Endothelial cell of umbilical vein (primary cell): ENCODE data around the gene RTCA. TPM values are rescaled to one million over a fixed set of nuclear protein-coding genes. Genes with fewer than 3 reads are reported as not detected.

Experiments
- BruUV-seq: library from RNA; stranded (reverse); fragments of 400-500 nt; replicated peaks from 2 replicates; lab custom pipeline; 2021; lab: Mats Ljungman, UMichigan
- CTCF ChIA-PET: fragments of 300-600, 350-600 bp; sonication (Branson Sonifier 250); formaldehyde crosslinking; loops from one replicate; lab custom pipeline; 2021; ENCODE audit warnings: antibody characterized with exemption, inconsistent platforms; lab: Charles Lee
- POLR2A ChIA-PET: fragments of 300-600, 350-600 bp; sonication (Branson Sonifier 250); formaldehyde crosslinking; loops from one replicate; lab custom pipeline; 2021; ENCODE audit warnings: antibody characterized with exemption, inconsistent platforms; lab: Charles Lee
- DNase-seq: peaks from one replicate; pipeline ENCODE4 v3.0.0-alpha.2; 2011; ENCODE audit warnings: low read depth, low spot score
- FAIRE-seq: peaks from 2 replicates; lab custom pipeline; 2011; peaks lifted over from hg19 to GRCh38; lab: Jason Lieb, UNC
- H2AFZ ChIP-seq: 2 replicates; pipeline ENCODE4 v1.6.0; 2012; ENCODE audit warnings: low read depth, low read length, control low read depth, inconsistent platforms
- H3K27ac ChIP-seq: 2 replicates; pipeline ENCODE4 v1.5.1; 2011; ENCODE audit warnings: low read depth, mild to moderate bottlenecking, control low read depth, low read length, moderate library complexity; ENCODE audit not compliant: insufficient read depth
- H3K27me3 ChIP-seq, 2 experiments: 2 replicates each; pipeline versions ENCODE4 v1.6.0 to v1.6.1; 2011; ENCODE audit warnings: low read length in 2 of 2, mixed read lengths in 1 of 2; ENCODE audit not compliant: control insufficient read depth in 2 of 2, insufficient read depth in 2 of 2
- H3K36me3 ChIP-seq, 2 experiments: 2 replicates in 1 of 2; 3 replicates in 1 of 2; pipeline ENCODE4 v1.5.1; 2011; ENCODE audit warnings: low read length in 2 of 2, mild to moderate bottlenecking in 1 of 2, moderate library complexity in 1 of 2; ENCODE audit not compliant: control insufficient read depth in 2 of 2, insufficient read depth in 2 of 2; ENCODE audit errors: extremely low read depth in 1 of 2
- H3K4me1 ChIP-seq: 3 replicates; pipeline ENCODE4 v1.5.1; 2011; ENCODE audit warnings: mild to moderate bottlenecking, low read length; ENCODE audit not compliant: control insufficient read depth, insufficient read depth; ENCODE audit errors: extremely low read depth
- H3K4me2 ChIP-seq: 2 replicates; pipeline ENCODE4 v1.6.1; 2011; ENCODE audit warnings: low read length, control low read depth, mixed read lengths; ENCODE audit not compliant: insufficient read depth
- H3K4me3 ChIP-seq, 3 experiments: fragments of 200-600 bp in 1 of 3; sonication (generic), shearing (Covaris generic) in 1 of 3; replicated peaks in 1 of 3; 2 replicates each; pipeline ENCODE4 v1.5.1; 2011 to 2016; ENCODE audit warnings: control low read depth in 3 of 3, low read length in 3 of 3, mild to moderate bottlenecking in 2 of 3, inconsistent platforms in 1 of 3, low read depth in 1 of 3, moderate library complexity in 1 of 3; ENCODE audit not compliant: insufficient read depth in 1 of 3
- H3K79me2 ChIP-seq: 2 replicates; pipeline ENCODE4 v1.6.0; 2012; ENCODE audit warnings: low read length, inconsistent platforms; ENCODE audit not compliant: control insufficient read depth, insufficient read depth
- H3K9ac ChIP-seq: replicated peaks from 2 replicates; pipeline ENCODE3; 2011; ENCODE audit warnings: low read length, control low read depth; ENCODE audit not compliant: insufficient read depth; ENCODE audit errors: extremely low read depth
- H3K9me1 ChIP-seq: replicated peaks from 3 replicates; pipeline ENCODE4 v1.6.0; 2011; ENCODE audit warnings: mild to moderate bottlenecking, low read length; ENCODE audit not compliant: control insufficient read depth, insufficient read depth; ENCODE audit errors: extremely low read depth
- H3K9me3 ChIP-seq: replicated peaks from 2 replicates; pipeline ENCODE4 v1.5.1; 2012; ENCODE audit warnings: low read length, inconsistent platforms; ENCODE audit not compliant: control insufficient read depth, insufficient read depth
- H4K20me1 ChIP-seq: replicated peaks from 2 replicates; pipeline ENCODE3; 2011; ENCODE audit warnings: mild to moderate bottlenecking, low read length; ENCODE audit not compliant: control insufficient read depth, insufficient read depth; ENCODE audit errors: extremely low read depth
- EZH2 ChIP-seq: IDR thresholded peaks from 2 replicates; pipeline ENCODE4 v1.6.1; 2012; ENCODE audit warnings: borderline replicate concordance, low read depth, mild to moderate bottlenecking, moderate library complexity, low read length, inconsistent platforms; ENCODE audit not compliant: severe bottlenecking
- FOS ChIP-seq: IDR thresholded peaks from 2 replicates; pipeline ENCODE4 v1.6.1; 2011; ENCODE audit warnings: mild to moderate bottlenecking, low read length, moderate library complexity, borderline replicate concordance; ENCODE audit not compliant: insufficient read depth
- GATA2 ChIP-seq: IDR thresholded peaks from 2 replicates; pipeline ENCODE4 v1.7.0; 2011; ENCODE audit warnings: low read depth, mild to moderate bottlenecking, moderate library complexity, mixed read lengths, low read length; ENCODE audit not compliant: insufficient read length, insufficient read depth
- JUN ChIP-seq: IDR thresholded peaks from 2 replicates; pipeline ENCODE4 v1.6.1; 2011; ENCODE audit warnings: borderline replicate concordance, low read depth; ENCODE audit not compliant: insufficient read length, insufficient read depth
- MYC ChIP-seq: IDR thresholded peaks from one replicate; pipeline ENCODE4 v1.6.1; 2011; ENCODE audit warnings: mild to moderate bottlenecking, low read depth, low read length
- POLR2A ChIP-seq: IDR thresholded peaks from 2 replicates; pipeline ENCODE4 v1.6.1; 2012; ENCODE audit warnings: low read depth, mild to moderate bottlenecking, control low read depth, low read length
- POLR2AphosphoS5 ChIP-seq: IDR thresholded peaks from 2 replicates; pipeline ENCODE4 v1.6.1; 2012; ENCODE audit warnings: low read depth, mild to moderate bottlenecking, control low read depth, low read length, moderate library complexity; ENCODE audit not compliant: insufficient read depth
- dilution Hi-C: fragments of 300-500 bp; cut with MboI; formaldehyde crosslinking; loops from one replicate; pipeline ENCODE4 v1.15.0; 2019; ENCODE audit warnings: low sequenced_read_pairs; ENCODE audit not compliant: extremely low pct_ligation_motif_present
- intact Hi-C: fragments of 100-400 bp; cut with micrococcal nuclease; formaldehyde crosslinking; loops from one replicate; pipeline ENCODE4 v1.10.0; 2022
- polyA plus RNA-seq, 4 experiments: library from polyadenylated mRNA; depleted of rRNA in 3 of 4; stranded (reverse) in 3 of 4; unstranded in 1 of 4; fragments of >200 nt; gene quantifications; 2 replicates each; pipeline versions ENCODE4 v1.2.1 to v1.2.3, GENCODE V29; 2011 to 2012; ENCODE audit warnings: missing spikeins in 1 of 4
- total RNA-seq: library from RNA; stranded (reverse); gene quantifications from 2 replicates; pipeline ENCODE4 v1.2.3, GENCODE V29; 2021
- TF ChIP-seq, protein P1 (sequence below), 2 donors: IDR thresholded peaks; 1 replicate in 1 of 2; 2 replicates in 1 of 2; pipeline ENCODE4 v1.5.1; 2011; ENCODE audit warnings: low read length in 2 of 2, mild to moderate bottlenecking in 2 of 2, moderate library complexity in 2 of 2, control low read depth in 1 of 2, inconsistent platforms in 1 of 2, low read depth in 1 of 2; ENCODE audit not compliant: insufficient read depth in 1 of 2; ENCODE audit errors: extremely low read depth in 1 of 2
- TF ChIP-seq, protein P2 (sequence below): IDR thresholded peaks from 2 replicates; pipeline ENCODE4 v1.6.1; 2011; ENCODE audit not compliant: insufficient read depth, insufficient read length

RTCA gene
- total and polyA plus RNA-seq, 2 donors (not counting 3 experiments of a cell fraction or from before 2014, with no cell fraction given), result 20.3 to 46.6 TPM

DNA sequence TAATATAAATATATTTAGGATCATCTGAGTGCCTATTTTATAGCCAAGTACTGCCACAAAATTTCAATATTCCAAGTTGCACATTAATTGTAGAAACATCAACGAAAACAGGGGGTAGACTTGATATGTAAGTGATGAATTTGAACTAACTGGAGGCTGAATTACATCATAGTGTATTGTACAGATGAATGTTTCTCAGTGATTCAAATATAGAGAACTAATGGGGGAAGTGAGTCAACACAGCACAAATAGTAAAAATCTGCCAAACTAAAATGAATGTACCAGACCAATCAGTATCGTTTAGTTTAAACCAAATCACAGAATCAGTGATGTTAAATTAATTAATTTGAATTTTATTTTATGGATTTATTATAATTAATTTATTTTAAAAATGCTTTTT lies 42.8 kb downstream of the RTCA start:
- ChIA-PET CTCF (no interaction called here), POLR2A (no interaction called here)
- Histone ChIP-seq H3K9me1 (no peaks in the 10 kb centered on the region), H3K9me3 (no peaks in the 10 kb centered on the region), H3K9ac (no peak overlapping the region), H3K4me3 (no peak overlapping the region), H3K36me3 (no peaks in the 10 kb centered on the region), H3K4me1 (peaks cover 9% of the 10 kb centered on the region), H3K27me3 (no peaks in the 10 kb centered on the region), H3K4me2 (no peak overlapping the region), H2AFZ (no peak overlapping the region), H3K79me2 (no peaks in the 10 kb centered on the region), H3K27ac (no peak overlapping the region), H4K20me1 (no peaks in the 10 kb centered on the region)
- FAIRE-seq, result peak; percentile 77
- dilution Hi-C loops, result no loop called here
- TF ChIP-seq FOS (peak; percentile 58), JUN (peak; percentile 78), EZH2 (no peak), POLR2A (no peak), POLR2AphosphoS5 (no peak), GATA2 (no peak), MYC (no peak)
- TF ChIP-seq, protein P1, sequence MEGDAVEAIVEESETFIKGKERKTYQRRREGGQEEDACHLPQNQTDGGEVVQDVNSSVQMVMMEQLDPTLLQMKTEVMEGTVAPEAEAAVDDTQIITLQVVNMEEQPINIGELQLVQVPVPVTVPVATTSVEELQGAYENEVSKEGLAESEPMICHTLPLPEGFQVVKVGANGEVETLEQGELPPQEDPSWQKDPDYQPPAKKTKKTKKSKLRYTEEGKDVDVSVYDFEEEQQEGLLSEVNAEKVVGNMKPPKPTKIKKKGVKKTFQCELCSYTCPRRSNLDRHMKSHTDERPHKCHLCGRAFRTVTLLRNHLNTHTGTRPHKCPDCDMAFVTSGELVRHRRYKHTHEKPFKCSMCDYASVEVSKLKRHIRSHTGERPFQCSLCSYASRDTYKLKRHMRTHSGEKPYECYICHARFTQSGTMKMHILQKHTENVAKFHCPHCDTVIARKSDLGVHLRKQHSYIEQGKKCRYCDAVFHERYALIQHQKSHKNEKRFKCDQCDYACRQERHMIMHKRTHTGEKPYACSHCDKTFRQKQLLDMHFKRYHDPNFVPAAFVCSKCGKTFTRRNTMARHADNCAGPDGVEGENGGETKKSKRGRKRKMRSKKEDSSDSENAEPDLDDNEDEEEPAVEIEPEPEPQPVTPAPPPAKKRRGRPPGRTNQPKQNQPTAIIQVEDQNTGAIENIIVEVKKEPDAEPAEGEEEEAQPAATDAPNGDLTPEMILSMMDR (IDR thresholded peaks at IDR 0.05; ENCODE audit: extremely low read depth in 1 of 2, insufficient read depth in 1 of 2, low read depth in 1 of 2, low read length in 2 of 2), result no peak
- TF ChIP-seq, protein P2, sequence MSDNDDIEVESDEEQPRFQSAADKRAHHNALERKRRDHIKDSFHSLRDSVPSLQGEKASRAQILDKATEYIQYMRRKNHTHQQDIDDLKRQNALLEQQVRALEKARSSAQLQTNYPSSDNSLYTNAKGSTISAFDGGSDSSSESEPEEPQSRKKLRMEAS, result no peak
- intact Hi-C loops, result loop anchor here (1.0 to 5.0 kb wide), 2 partner anchors 16 to 44 kb away; partner anchors contain the start of gene CDC14A
- no TSS peak for BruUV-seq
- DNase-seq, result peak; percentile 74
